ENCODE results near the gene DNAH2. TPM values are rescaled to one million over a fixed set of nuclear protein-coding genes. Genes with fewer than 3 reads are reported as not detected.

The DNAH2 gene
- total and polyA plus RNA-seq, 12 donors = under 0.01 to 0.30 (median 0.03) TPM; not detected in 3

- intact Hi-C loops (cut with DNase I) = loop anchor here in 1 of 10 donors (10.0 kb wide), 1 partner anchor 72 kb away; no protein-coding TSS in a partner anchor
These were observed 99.5 kb downstream of the DNAH2 start for GRCh38 chr17:7816926-7817642.

GRCh38 chr17:7817643-7817964 lies 100.1 kb downstream of the DNAH2 start:
- Histone ChIP-seq H3K4me1 (no peaks in the 10 kb centered on the region), H3K27ac (no peak overlapping the region), H3K36me3 (no peaks in the 10 kb centered on the region), H3K9me3 (no peaks in the 10 kb centered on the region), H3K4me3 (no peak overlapping the region), H3K27me3 (peaks cover 0 to 14% (median 0%) of the 10 kb centered on the region in 7 donors)
- no peak for ATAC-seq
- WGBS, 2 donors = 84 to 91% methylated on average over 9 of the region's 9 CpGs
- no peak for TF ChIP-seq CTCF (IDR thresholded peaks at IDR 0.05)
- DNase-seq = no peak
- intact Hi-C loops (cut with DNase I) = loop anchor here in 1 of 10 donors (10.0 kb wide), 1 partner anchor 73 kb away; no protein-coding TSS in a partner anchor

More at GRCh38 chr17:7816926-7817642, 99.5 kb downstream of the DNAH2 start:
- H3K27me3 ChIP-seq = peaks cover 0 to 14% (median 0%) of the 10 kb centered on the region in 7 donors
- no peak for TF ChIP-seq CTCF (IDR thresholded peaks at IDR 0.05)
- no peaks in the 10 kb centered on the region for H3K36me3 ChIP-seq
- 62 to 66% methylated on average over 10 of the region's 10 CpGs for WGBS, 2 donors
- ATAC-seq (no peak), DNase-seq (no peak)
- no peaks in the 10 kb centered on the region for H3K4me1 ChIP-seq
- no peak overlapping the region for H3K4me3 ChIP-seq
- no peaks in the 10 kb centered on the region for H3K9me3 ChIP-seq
- H3K27ac ChIP-seq = no peak overlapping the region

- Histone ChIP-seq H3K4me1 (no peaks in the 10 kb centered on the region), H3K9me3 (no peaks in the 10 kb centered on the region), H3K36me3 (no peaks in the 10 kb centered on the region), H3K27me3 (peaks cover 0 to 14% (median 0%) of the 10 kb centered on the region in 7 donors), H3K27ac (no peak overlapping the region), H3K4me3 (no peak overlapping the region)
- DNase-seq (no peak), ATAC-seq (no peak)
- 87 to 89% methylated on average over 10 of the region's 10 CpGs for WGBS, 2 donors
- TF ChIP-seq CTCF (IDR thresholded peaks at IDR 0.05) = no peak
- intact Hi-C loops (cut with DNase I) = loop anchor here in 1 of 10 donors (10.0 kb wide), 1 partner anchor 73 kb away; no protein-coding TSS in a partner anchor
These were observed 100.5 kb downstream of the DNAH2 start for GRCh38 chr17:7818026-7818425.

GRCh38 chr17:7818746-7819645 lies 101.5 kb downstream of the DNAH2 start:
- H3K9me3 ChIP-seq = no peaks in the 10 kb centered on the region
- peaks cover 0 to 14% (median 0%) of the 10 kb centered on the region in 7 donors for H3K27me3 ChIP-seq
- DNase-seq (no peak), ATAC-seq (peak in 1 of 8 donors; percentile 26)
- WGBS, 2 donors = 85 to 87% methylated on average over 27 of the region's 27 CpGs
- intact Hi-C loops (cut with DNase I) = loop anchor here in 1 of 10 donors (10.0 kb wide), 1 partner anchor 74 kb away; no protein-coding TSS in a partner anchor
- no peak overlapping the region for H3K4me3 ChIP-seq
- no peaks in the 10 kb centered on the region for H3K36me3 ChIP-seq
- no peak overlapping the region for H3K27ac ChIP-seq
- H3K4me1 ChIP-seq = no peaks in the 10 kb centered on the region
- no peak for TF ChIP-seq CTCF (IDR thresholded peaks at IDR 0.05)

All from heart right ventricle (tissue), 16 donors.